DND-41 (cell line): ENCODE measurements around the gene SMIM32.

Source experiments
- EZH2 ChIP-seq: IDR thresholded peaks from 3 replicates; pipeline ENCODE4 v1.6.1; 2012; ENCODE audit warnings: borderline replicate concordance, low read depth, mild to moderate bottlenecking, moderate library complexity, low read length, inconsistent platforms; ENCODE audit not compliant: severe bottlenecking
- TF ChIP-seq, protein P1 (sequence below): IDR thresholded peaks from 2 replicates; pipeline ENCODE4 v1.5.1; 2012; ENCODE audit warnings: borderline replicate concordance, low read length, moderate library complexity, mild to moderate bottlenecking; ENCODE audit not compliant: poor library complexity, severe bottlenecking; ENCODE audit errors: extremely low read depth

DNA sequence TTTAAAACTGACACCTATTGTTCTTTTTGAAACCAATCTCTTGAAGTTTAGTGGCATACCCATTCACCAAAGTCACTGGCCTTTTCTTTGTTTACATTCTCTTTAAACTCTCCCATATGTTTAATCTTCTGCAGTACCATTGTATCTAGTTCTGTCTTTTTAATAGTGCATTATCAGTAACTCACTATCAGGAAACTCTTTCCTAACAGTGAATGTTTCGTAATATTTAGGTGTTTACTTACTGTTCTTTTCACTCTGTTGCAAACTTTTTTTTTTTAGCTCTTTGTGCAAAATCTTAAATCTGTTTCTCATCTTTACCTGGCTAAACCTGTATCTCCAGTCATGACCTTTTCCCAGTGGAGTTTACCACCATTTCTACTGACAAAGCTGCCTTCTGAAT is 43.1 kb downstream of the SMIM32 start:
- TF ChIP-seq, protein P1, sequence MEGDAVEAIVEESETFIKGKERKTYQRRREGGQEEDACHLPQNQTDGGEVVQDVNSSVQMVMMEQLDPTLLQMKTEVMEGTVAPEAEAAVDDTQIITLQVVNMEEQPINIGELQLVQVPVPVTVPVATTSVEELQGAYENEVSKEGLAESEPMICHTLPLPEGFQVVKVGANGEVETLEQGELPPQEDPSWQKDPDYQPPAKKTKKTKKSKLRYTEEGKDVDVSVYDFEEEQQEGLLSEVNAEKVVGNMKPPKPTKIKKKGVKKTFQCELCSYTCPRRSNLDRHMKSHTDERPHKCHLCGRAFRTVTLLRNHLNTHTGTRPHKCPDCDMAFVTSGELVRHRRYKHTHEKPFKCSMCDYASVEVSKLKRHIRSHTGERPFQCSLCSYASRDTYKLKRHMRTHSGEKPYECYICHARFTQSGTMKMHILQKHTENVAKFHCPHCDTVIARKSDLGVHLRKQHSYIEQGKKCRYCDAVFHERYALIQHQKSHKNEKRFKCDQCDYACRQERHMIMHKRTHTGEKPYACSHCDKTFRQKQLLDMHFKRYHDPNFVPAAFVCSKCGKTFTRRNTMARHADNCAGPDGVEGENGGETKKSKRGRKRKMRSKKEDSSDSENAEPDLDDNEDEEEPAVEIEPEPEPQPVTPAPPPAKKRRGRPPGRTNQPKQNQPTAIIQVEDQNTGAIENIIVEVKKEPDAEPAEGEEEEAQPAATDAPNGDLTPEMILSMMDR = no peak
- no peak for TF ChIP-seq EZH2
